Kidney glomerular epithelial cell (primary cell): ENCODE measurements around the gene MYO3B.
"Not testable (repeated sequence)": the region's sequence is repeated elsewhere in the genome, so short reads cannot be mapped to it uniquely, and the experiment has no call there.

Experiments
- DNase-seq: peaks from one replicate; lab custom pipeline; 2025; lab: John Stamatoyannopoulos, UW

Gene MYO3B

GRCh38 chr2:170641961-170642360 lies 464.0 kb downstream of the MYO3B start:
- no peak for DNase-seq

DNA sequence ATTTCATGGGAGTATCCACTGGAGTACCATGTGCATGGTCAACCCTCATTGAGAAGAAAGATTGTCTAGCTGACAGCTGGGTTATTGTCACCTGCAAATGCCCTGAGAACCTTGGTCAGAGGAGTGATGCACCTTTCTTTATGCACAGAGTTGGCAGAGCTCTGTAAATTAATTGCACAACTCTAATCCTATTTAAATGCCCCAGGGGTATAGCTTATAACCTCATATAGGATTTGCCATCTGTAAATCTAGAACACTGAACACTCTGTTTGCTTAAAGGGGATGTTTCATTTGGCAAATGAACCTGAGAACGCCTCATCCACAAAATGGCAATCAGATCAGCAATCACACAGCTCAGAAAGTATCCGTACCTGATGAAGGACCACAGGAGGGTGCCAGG lies 465.4 kb downstream of the MYO3B start:
- DNase-seq = no peak

DNA sequence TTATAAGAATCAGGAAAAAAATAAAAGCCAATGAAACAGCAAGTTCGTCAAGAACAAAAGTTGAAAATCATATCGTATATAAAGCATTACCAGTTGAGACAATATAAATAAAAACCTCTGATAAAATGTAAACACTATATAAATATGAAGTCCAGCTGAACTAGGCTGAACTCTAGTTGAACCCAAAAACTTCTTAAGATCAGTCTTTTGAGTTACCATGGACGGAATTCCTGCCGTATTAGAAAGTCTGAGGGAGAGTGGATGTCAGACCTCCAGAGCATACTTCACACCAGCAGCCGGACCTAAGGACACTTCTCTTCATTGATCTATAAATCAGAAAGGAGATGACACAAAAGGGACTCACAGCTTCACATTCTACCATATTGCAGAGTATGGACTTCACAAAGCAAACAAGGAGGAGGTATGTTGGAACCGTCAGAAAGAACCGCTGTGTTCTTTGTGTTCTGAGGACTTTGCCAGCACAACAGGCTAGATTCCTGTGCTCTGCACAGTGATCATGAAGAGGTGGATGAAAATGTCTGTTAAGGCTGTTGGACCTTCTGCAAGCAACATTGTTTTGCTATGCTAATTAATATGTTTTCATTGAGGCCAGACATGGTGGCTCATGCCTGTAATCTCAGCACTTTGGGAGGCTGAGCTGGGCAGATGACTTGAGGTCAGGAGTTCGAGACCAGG lies 469.9 kb downstream of the MYO3B start:
- no peak for DNase-seq

- no peak for DNase-seq
Measured at GRCh38 chr2:170651624-170652325, 473.8 kb downstream of the MYO3B start.

- DNase-seq = no peak
Measured at GRCh38 chr2:170652637-170653417, 474.9 kb downstream of the MYO3B start.

GRCh38 chr2:170656669-170657068 lies 478.7 kb downstream of the MYO3B start:
- no peak for DNase-seq

DNA sequence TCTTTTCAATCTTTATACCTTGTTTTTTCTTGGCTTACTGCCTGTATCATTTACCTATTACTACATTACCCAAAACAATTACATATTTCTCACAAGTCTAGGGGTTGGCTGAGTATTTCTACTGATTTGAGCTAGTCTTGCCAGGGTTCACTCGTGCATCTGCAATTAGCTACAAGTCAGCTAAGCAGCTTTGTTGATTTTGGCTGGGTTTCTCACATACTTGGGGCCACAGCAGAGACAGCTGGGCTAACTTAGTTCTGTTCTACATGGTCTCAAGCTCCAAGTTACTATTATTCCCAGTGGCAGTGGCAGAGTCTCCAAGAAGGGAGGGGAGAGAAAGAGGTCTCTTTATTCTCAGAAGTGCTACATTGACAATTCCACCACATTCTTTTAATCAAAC lies 482.5 kb downstream of the MYO3B start:
- no peak for DNase-seq

GRCh38 chr2:170665743-170666142 lies 487.8 kb downstream of the MYO3B start:
- no peak for DNase-seq

DNA sequence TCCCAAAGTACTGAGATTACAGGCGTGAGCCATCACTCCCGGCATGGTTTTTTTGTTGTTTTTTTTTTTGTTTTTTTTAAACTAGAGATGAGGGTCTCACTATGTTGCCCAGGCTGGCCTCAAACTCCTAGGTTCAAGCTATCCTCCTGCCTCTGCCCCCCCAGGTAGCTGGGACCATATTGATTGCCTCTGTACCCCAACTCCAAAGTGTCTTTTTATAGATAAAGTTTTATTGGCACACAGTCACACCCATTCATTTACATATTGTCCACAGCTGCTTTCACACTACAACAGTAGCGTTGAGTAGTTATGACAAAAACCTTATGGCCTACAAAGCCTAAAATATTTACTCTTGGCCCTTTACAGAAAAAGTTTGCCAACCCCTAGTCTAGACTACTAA lies 492.0 kb downstream of the MYO3B start:
- DNase-seq = no peak

GRCh38 chr2:170670651-170671050 lies 492.7 kb downstream of the MYO3B start:
- DNase-seq = no peak

GRCh38 chr2:170671079-170671478 lies 493.1 kb downstream of the MYO3B start:
- DNase-seq = no peak

DNA sequence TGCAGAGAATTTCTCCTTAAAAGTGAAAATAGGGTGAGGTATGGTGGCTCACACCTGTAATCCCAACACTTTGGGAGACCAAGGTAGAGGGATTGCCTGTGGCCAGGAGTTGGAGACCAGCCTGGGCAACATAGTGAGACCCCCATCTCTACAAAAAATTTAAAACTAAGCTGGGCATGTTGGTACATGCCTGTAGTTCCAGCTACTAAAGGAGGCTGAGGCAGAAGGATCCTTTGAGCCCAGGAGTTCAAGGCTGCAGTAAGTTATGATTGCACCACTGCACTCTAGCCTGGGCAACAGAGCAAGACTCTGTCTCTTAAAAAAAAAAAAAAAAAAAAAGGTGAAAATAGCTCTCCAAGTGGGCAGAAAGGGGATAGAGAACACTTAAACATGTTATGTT lies 496.3 kb downstream of the MYO3B start:
- DNase-seq = not testable (repeated sequence)

- DNase-seq = no peak
Measured at GRCh38 chr2:170675701-170676100, 497.8 kb downstream of the MYO3B start.

DNA sequence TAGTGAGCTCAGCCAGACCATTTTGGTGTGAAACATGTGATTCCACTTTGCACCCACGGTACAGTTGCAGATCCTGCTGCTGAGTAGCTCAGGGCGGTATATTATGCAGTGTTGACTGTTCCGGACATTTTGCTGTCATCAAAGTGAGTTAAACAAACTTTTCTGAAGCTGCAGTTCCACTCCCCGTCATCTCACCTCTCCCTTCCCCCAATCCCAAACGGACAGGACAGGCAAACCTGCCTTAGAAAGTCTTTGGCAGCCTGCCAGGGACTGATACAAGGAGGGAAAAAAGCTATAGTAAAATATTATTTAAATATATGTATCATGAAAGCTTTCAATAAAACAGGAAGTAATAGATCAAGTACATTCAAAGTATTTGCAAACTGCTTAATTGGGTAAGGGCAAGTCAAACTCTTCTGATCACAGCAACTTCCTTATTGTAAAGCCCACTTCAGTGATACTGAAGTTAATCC lies 501.7 kb downstream of the MYO3B start:
- no peak for DNase-seq

GRCh38 chr2:170680172-170680941 lies 502.4 kb downstream of the MYO3B start:
- no peak for DNase-seq

DNA sequence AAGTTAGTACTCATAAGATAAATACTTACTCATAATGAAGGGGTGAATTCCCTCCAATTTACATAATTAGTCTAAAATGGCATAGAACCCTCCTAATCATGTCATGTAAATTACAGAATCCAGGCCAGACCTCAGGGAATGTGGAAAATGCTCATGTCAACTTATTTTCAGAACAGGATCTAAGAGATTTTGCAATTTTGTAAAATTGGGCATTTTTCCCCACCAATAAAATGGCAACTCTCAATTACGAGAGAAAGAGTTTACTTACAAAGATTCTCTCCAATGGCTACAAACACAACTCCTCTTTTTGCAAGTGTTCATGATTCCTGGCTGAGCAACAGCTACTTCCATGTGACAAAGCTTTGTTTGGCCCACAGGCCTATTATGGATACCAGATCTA lies 503.4 kb downstream of the MYO3B start:
- DNase-seq = no peak

GRCh38 chr2:170685591-170685990 lies 507.6 kb downstream of the MYO3B start:
- DNase-seq = no peak

- DNase-seq = no peak
Measured at GRCh38 chr2:170689481-170689880, 511.5 kb downstream of the MYO3B start.

- no peak for DNase-seq
Measured at GRCh38 chr2:170690640-170691039, 512.7 kb downstream of the MYO3B start.

GRCh38 chr2:170694316-170694715 lies 516.4 kb downstream of the MYO3B start:
- DNase-seq = no peak

DNA sequence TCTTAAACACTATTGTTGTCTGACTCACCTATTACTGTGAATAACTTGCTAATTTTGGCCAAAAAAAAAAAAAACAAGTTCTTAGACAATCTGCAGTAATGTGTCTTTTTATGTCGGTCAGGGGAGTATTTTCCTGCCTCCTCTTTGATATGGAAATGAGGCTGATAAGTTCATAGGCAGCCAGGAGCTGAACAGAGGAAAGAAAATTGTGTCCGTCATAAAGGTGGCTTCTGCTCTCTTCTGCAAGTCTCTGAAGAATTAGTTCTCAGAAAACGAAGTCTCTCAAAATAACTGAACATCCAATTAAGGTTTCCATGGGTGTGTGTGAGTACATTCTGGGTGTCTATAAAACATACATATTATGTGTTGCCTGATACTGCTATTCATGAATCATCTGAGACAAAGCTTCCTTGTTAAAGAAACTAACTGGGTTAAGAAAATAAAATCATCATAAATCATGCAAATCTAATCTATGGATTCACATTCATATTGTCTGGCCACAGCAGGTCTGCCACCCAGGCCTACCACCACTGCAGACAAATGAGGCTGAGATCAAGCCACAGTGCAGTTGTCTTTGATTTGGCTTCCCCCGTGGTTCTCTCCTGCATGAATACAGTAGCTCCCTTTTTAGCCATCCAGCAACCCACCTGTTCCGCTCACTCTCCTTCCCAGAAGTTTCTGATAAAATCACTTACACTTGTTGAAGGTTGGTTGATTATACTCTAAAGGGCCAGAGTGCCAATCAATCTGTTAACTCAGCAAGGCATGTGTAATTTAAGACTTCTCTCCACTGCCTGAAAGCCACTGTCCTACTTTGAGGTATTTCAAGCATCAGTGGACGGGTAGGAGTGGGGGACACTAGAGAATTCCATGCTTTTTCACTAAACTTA lies 517.8 kb downstream of the MYO3B start:
- DNase-seq = no peak
